IMR-90 (cell line): ENCODE results near the gene ASAP2. TPM values are rescaled to one million over a fixed set of nuclear protein-coding genes. Genes with fewer than 3 reads are reported as not detected.

Experiments
- ATAC-seq: fragments of 200-7000 bp; cut with Tn5 transposase; 2 replicates; pipeline ENCODE4 v1.9.1; 2020; ENCODE audit warnings: low read depth, mild to moderate bottlenecking, moderate library complexity
- BruUV-seq: library from RNA; stranded (reverse); fragments of 400-500 nt; replicated peaks from 2 replicates; lab custom pipeline; 2021; lab: Mats Ljungman, UMichigan
- CTCF ChIA-PET: fragments of 300-600 bp; formaldehyde crosslinking; extraction: SDS; loops from one replicate; lab custom pipeline; 2021; ENCODE audit warnings: antibody characterized with exemption; lab: Yijun Ruan, JAX
- POLR2A ChIA-PET: fragments of 300-600 bp; sonication (Branson Sonifier 250); formaldehyde crosslinking; loops from one replicate; lab custom pipeline; 2022; ENCODE audit warnings: antibody characterized with exemption; ENCODE audit not compliant: unreplicated experiment; lab: Charles Lee
- DNase-seq: peaks from one replicate; pipeline ENCODE4 v3.0.0; 2013
- H2AFZ ChIP-seq: replicated peaks from 2 replicates; pipeline ENCODE3; 2013; ENCODE audit warnings: low read length, mild to moderate bottlenecking; ENCODE audit not compliant: poor library complexity
- H2AK5ac ChIP-seq: 2 replicates; pipeline ENCODE4 v1.6.1; 2013; ENCODE audit warnings: low read depth, low read length, inconsistent platforms
- H2AK9ac ChIP-seq: replicated peaks from 2 replicates; pipeline ENCODE3; 2013; ENCODE audit warnings: mild to moderate bottlenecking, low read depth, low read length, moderate library complexity; ENCODE audit not compliant: poor library complexity
- H2BK120ac ChIP-seq: 2 replicates; pipeline ENCODE4 v1.6.1; 2013; ENCODE audit warnings: low read depth, low read length, inconsistent platforms
- H2BK15ac ChIP-seq: 3 replicates; pipeline ENCODE4 v1.6.1; 2013; ENCODE audit warnings: low read depth, low read length, inconsistent platforms
- H2BK20ac ChIP-seq: 2 replicates; pipeline ENCODE4 v1.6.1; 2013; ENCODE audit warnings: low read depth, mild to moderate bottlenecking, inconsistent platforms, low read length, moderate library complexity
- H2BK5ac ChIP-seq: 2 replicates; pipeline ENCODE4 v1.6.1; 2013; ENCODE audit warnings: mild to moderate bottlenecking, low read depth, low read length, inconsistent platforms; ENCODE audit not compliant: poor library complexity, severe bottlenecking
- H3K14ac ChIP-seq: replicated peaks from 2 replicates; pipeline ENCODE4 v1.6.1; 2013; ENCODE audit warnings: low read depth, low read length, inconsistent platforms
- H3K18ac ChIP-seq: 2 replicates; pipeline ENCODE4 v1.6.1; 2013; ENCODE audit warnings: low read depth, low read length, control low read depth
- H3K23ac ChIP-seq: 2 replicates; pipeline ENCODE4 v1.6.1; 2013; ENCODE audit warnings: low read depth, low read length, inconsistent platforms
- H3K27ac ChIP-seq: 2 replicates; pipeline ENCODE4 v1.5.1; 2013; ENCODE audit warnings: mild to moderate bottlenecking, control low read depth, low read length; ENCODE audit not compliant: insufficient read depth
- H3K27me3 ChIP-seq: 2 replicates; pipeline ENCODE4 v1.6.1; 2013; ENCODE audit warnings: low read length; ENCODE audit not compliant: control insufficient read depth, insufficient read depth
- H3K36me3 ChIP-seq: 2 replicates; pipeline ENCODE4 v1.6.1; 2013; ENCODE audit warnings: low read length, mixed read lengths; ENCODE audit not compliant: control insufficient read depth, insufficient read depth
- H3K4ac ChIP-seq: 2 replicates; pipeline ENCODE4 v1.6.1; 2013; ENCODE audit warnings: low read depth, low read length, inconsistent platforms
- H3K4me1 ChIP-seq: 2 replicates; pipeline ENCODE4 v1.6.1; 2013; ENCODE audit warnings: low read length, mixed read lengths; ENCODE audit not compliant: control insufficient read depth, insufficient read depth
- H3K4me2 ChIP-seq: 2 replicates; pipeline ENCODE4 v1.6.1; 2013; ENCODE audit warnings: low read depth, mild to moderate bottlenecking, control low read depth, low read length, moderate library complexity
- H3K4me3 ChIP-seq: 2 replicates; pipeline ENCODE4 v1.5.1; 2013; ENCODE audit warnings: low read depth, mild to moderate bottlenecking, control low read depth, low read length, moderate library complexity; ENCODE audit not compliant: insufficient read depth
- H3K56ac ChIP-seq: 2 replicates; pipeline ENCODE4 v1.6.1; 2013; ENCODE audit warnings: low read length, inconsistent platforms; ENCODE audit not compliant: insufficient read depth; ENCODE audit errors: extremely low read depth
- H3K79me1 ChIP-seq, 2 experiments: 2 replicates each; pipeline ENCODE4 v1.6.1; 2013; ENCODE audit warnings: low read length in 2 of 2, inconsistent platforms in 1 of 2, low read depth in 1 of 2
- H3K9ac ChIP-seq: 2 replicates; pipeline ENCODE4 v1.6.1; 2013; ENCODE audit warnings: low read depth, low read length, control low read depth
- H3K9me1 ChIP-seq: 2 replicates; pipeline ENCODE4 v1.6.1; 2013; ENCODE audit warnings: low read length, inconsistent platforms; ENCODE audit not compliant: insufficient read depth
- H3K9me3 ChIP-seq: 2 replicates; pipeline ENCODE4 v1.6.1; 2013; ENCODE audit warnings: low read length; ENCODE audit not compliant: control insufficient read depth, insufficient read depth
- H4K20me1 ChIP-seq: 2 replicates; pipeline ENCODE4 v1.6.1; 2013; ENCODE audit warnings: low read length, inconsistent platforms; ENCODE audit not compliant: insufficient read depth
- H4K5ac ChIP-seq: 2 replicates; pipeline ENCODE4 v1.6.1; 2013; ENCODE audit warnings: mild to moderate bottlenecking, low read depth, low read length, control low read depth
- H4K8ac ChIP-seq, 2 experiments: 2 replicates each; pipeline ENCODE4 v1.6.1; 2013; ENCODE audit warnings: low read depth in 2 of 2, low read length in 2 of 2, control low read depth in 1 of 2, inconsistent platforms in 1 of 2
- H4K91ac ChIP-seq: 2 replicates; pipeline ENCODE4 v1.6.1; 2013; ENCODE audit warnings: low read depth, low read length, inconsistent platforms; ENCODE audit not compliant: insufficient read depth
- BHLHE40 ChIP-seq: fragments of 150-350 bp; IDR thresholded peaks from 2 replicates; pipeline ENCODE4 v1.6.1; 2016; ENCODE audit warnings: mild to moderate bottlenecking, low read depth, low read length
- CEBPB ChIP-seq: IDR thresholded peaks from 2 replicates; pipeline ENCODE4 v1.6.1; 2012; ENCODE audit warnings: low read depth, low read length, improper control_type of control experiment
- CHD1 ChIP-seq: IDR thresholded peaks from 2 replicates; pipeline ENCODE4 v1.6.1; 2012; ENCODE audit warnings: low read depth, low read length, improper control_type of control experiment
- FOS ChIP-seq: fragments of 150-350 bp; IDR thresholded peaks from 2 replicates; pipeline ENCODE4 v1.6.1; 2016; ENCODE audit warnings: low read depth, low read length
- MAFK ChIP-seq: IDR thresholded peaks from 2 replicates; pipeline ENCODE4 v1.6.1; 2012; ENCODE audit warnings: low read depth, low read length, improper control_type of control experiment
- MAZ ChIP-seq: IDR thresholded peaks from 2 replicates; pipeline ENCODE4 v1.6.1; 2012; ENCODE audit warnings: low read depth, mild to moderate bottlenecking, low read length, improper control_type of control experiment, moderate library complexity, borderline replicate concordance
- MXI1 ChIP-seq: IDR thresholded peaks from 2 replicates; pipeline ENCODE4 v1.6.1; 2012; ENCODE audit warnings: low read depth, mild to moderate bottlenecking, low read length, moderate library complexity, borderline replicate concordance
- NFE2L2 ChIP-seq: fragments of 150-350 bp; IDR thresholded peaks from 2 replicates; pipeline ENCODE4 v1.6.1; 2016; ENCODE audit warnings: low read depth, mild to moderate bottlenecking, low read length
- POLR2A ChIP-seq: IDR thresholded peaks from 2 replicates; pipeline ENCODE4 v1.6.1; 2012; ENCODE audit warnings: mild to moderate bottlenecking, low read depth, low read length
- RAD21 ChIP-seq: IDR thresholded peaks from 2 replicates; pipeline ENCODE4 v1.6.1; 2012; ENCODE audit warnings: low read length, improper control_type of control experiment
- RCOR1 ChIP-seq: IDR thresholded peaks from 2 replicates; pipeline ENCODE4 v1.6.1; 2012; ENCODE audit warnings: mild to moderate bottlenecking, low read length, improper control_type of control experiment; ENCODE audit not compliant: insufficient replicate concordance
- RFX5 ChIP-seq: IDR thresholded peaks from 2 replicates; pipeline ENCODE4 v1.8.0; 2012; ENCODE audit warnings: low read depth, mild to moderate bottlenecking, low read length, moderate library complexity
- SMC3 ChIP-seq: fragments of 150-350 bp; IDR thresholded peaks from 2 replicates; pipeline ENCODE4 v1.6.1; 2016; ENCODE audit warnings: low read depth, mild to moderate bottlenecking, antibody characterized with exemption, low read length, moderate library complexity
- WGBS, 2 experiments: methylation state at CpG; one replicate each; pipeline versions ENCODE4 v1.1.5 to v1.1.7; 2013; ENCODE audit warnings: missing lambda C conversion rate in 2 of 2; ENCODE audit not compliant: insufficient read length in 1 of 2; ENCODE audit errors: extremely low coverage in 2 of 2; 5-methylcytosine and 5-hydroxymethylcytosine counted together
- dilution Hi-C: fragments of 300-500 bp; cut with HindIII; formaldehyde crosslinking; loops from one replicate; pipeline ENCODE4 v1.14.3; 2018; ENCODE audit warnings: low sequenced_read_pairs; ENCODE audit not compliant: unreplicated experiment
- in situ Hi-C: fragments of 300-500 bp; cut with MboI; formaldehyde crosslinking; loops from 3 replicates; pipeline ENCODE4 v1.14.3; 2019; ENCODE audit warnings: low sequenced_read_pairs, inconsistent platforms, mixed read lengths
- intact Hi-C: fragments of 100-400 bp; cut with micrococcal nuclease; formaldehyde crosslinking; loops from 2 replicates; pipeline ENCODE4 v1.10.0; 2022
- polyA plus RNA-seq, 3 experiments: library from polyadenylated mRNA; depleted of rRNA; stranded (reverse); fragments of >200 nt; gene quantifications; 2 replicates each; pipeline ENCODE4 v1.2.3, GENCODE V29; 2012; ENCODE audit warnings: low replicate concordance in 1 of 3
- total RNA-seq: library from RNA; depleted of rRNA; stranded (reverse); fragments of >200 nt; gene quantifications from 2 replicates; pipeline ENCODE4 v1.2.3, GENCODE V29; 2012
- TF ChIP-seq, protein P1 (sequence below): conservative IDR thresholded peaks from 2 replicates; pipeline ENCODE4 v1.5.1; 2012; ENCODE audit warnings: mild to moderate bottlenecking, low read depth, low read length, improper control_type of control experiment
- TF ChIP-seq, protein P2 (sequence below): fragments of 150-350 bp; IDR thresholded peaks from 2 replicates; pipeline ENCODE4 v1.6.1; 2016; ENCODE audit warnings: low read depth, mild to moderate bottlenecking, low read length, moderate library complexity, borderline replicate concordance

Gene ASAP2
- total and polyA plus RNA-seq, 2 of the 4 experiments (the other 2 are of a cell fraction), result 19.7 to 28.1 TPM

DNA sequence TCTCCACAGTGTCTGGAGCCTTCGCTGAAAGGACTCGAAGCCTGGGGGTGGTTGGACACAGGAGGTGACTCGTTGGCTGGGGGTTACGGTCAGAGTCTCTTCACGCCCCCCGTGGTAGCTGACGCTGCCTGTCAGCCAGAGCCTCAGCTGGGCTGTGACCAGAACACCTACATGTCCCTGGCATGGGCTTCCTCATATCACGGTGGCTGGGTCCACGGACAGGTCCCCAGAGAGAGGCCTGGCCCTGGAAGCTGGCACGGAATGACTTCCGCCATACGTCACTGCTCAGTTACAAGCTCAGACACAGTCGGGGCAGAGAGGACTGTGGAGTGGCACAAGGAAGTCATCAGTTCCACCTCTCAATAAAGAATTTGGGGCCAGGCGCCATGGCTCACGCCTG, 188.2 kb downstream of the ASAP2 start:
- no peak overlapping the region for H2BK120ac ChIP-seq
- dilution Hi-C loops, result no loop called here
- H3K4me2 ChIP-seq, result no peak overlapping the region
- H2BK20ac ChIP-seq, result no peak overlapping the region
- H3K14ac ChIP-seq, result no peak overlapping the region
- H2BK5ac ChIP-seq, result no peak overlapping the region
- no TSS peak for BruUV-seq
- no peak overlapping the region for H2AK9ac ChIP-seq
- H4K5ac ChIP-seq, result no peak overlapping the region
- ChIA-PET CTCF (no interaction called here), POLR2A (no interaction called here)
- no peaks in the 10 kb centered on the region for H3K9me3 ChIP-seq
- DNase-seq, result no peak
- H2AFZ ChIP-seq, result no peak overlapping the region
- intact Hi-C loops, result no loop called here
- no peak overlapping the region for H4K8ac ChIP-seq
- H3K56ac ChIP-seq, result no peak overlapping the region
- no peak overlapping the region for H3K23ac ChIP-seq
- no peak overlapping the region for H4K91ac ChIP-seq
- no peak overlapping the region for H3K4me3 ChIP-seq
- H2BK15ac ChIP-seq, result no peak overlapping the region
- peaks cover 4% of the 10 kb centered on the region for H4K20me1 ChIP-seq
- no peak overlapping the region for H3K4ac ChIP-seq
- no peak overlapping the region for H2AK5ac ChIP-seq
- no peak overlapping the region for H3K18ac ChIP-seq
- no peak overlapping the region for H3K9ac ChIP-seq
- H3K4me1 ChIP-seq, result no peaks in the 10 kb centered on the region
- no peak overlapping the region for H3K27ac ChIP-seq
- H3K27me3 ChIP-seq, result no peaks in the 10 kb centered on the region
- ATAC-seq, result no peak
- in situ Hi-C loops, result no loop called here
- no peaks in the 10 kb centered on the region; the same call in 1 of the 2 replicates for H3K9me1 ChIP-seq
- peaks cover 0 to 32% of the 10 kb centered on the region in 2 experiments; a peak in 3 of 4 replicates for H3K79me1 ChIP-seq
- TF ChIP-seq CHD1 (no peak), SMC3 (no peak), RAD21 (no peak), CEBPB (no peak), RFX5 (no peak), FOS (no peak), POLR2A (no peak), RCOR1 (no peak), NFE2L2 (no peak), MAFK (no peak), MAZ (no peak), MXI1 (no peak), BHLHE40 (no peak)
- TF ChIP-seq, protein P1, sequence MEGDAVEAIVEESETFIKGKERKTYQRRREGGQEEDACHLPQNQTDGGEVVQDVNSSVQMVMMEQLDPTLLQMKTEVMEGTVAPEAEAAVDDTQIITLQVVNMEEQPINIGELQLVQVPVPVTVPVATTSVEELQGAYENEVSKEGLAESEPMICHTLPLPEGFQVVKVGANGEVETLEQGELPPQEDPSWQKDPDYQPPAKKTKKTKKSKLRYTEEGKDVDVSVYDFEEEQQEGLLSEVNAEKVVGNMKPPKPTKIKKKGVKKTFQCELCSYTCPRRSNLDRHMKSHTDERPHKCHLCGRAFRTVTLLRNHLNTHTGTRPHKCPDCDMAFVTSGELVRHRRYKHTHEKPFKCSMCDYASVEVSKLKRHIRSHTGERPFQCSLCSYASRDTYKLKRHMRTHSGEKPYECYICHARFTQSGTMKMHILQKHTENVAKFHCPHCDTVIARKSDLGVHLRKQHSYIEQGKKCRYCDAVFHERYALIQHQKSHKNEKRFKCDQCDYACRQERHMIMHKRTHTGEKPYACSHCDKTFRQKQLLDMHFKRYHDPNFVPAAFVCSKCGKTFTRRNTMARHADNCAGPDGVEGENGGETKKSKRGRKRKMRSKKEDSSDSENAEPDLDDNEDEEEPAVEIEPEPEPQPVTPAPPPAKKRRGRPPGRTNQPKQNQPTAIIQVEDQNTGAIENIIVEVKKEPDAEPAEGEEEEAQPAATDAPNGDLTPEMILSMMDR, result no peak
- TF ChIP-seq, protein P2, sequence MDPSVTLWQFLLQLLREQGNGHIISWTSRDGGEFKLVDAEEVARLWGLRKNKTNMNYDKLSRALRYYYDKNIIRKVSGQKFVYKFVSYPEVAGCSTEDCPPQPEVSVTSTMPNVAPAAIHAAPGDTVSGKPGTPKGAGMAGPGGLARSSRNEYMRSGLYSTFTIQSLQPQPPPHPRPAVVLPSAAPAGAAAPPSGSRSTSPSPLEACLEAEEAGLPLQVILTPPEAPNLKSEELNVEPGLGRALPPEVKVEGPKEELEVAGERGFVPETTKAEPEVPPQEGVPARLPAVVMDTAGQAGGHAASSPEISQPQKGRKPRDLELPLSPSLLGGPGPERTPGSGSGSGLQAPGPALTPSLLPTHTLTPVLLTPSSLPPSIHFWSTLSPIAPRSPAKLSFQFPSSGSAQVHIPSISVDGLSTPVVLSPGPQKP, result no peak
- peaks cover 37% of the 10 kb centered on the region for H3K36me3 ChIP-seq
- 94% methylated on average over 3 of the region's 15 CpGs; no CpG with 5 or more reads in 1 of the 2 experiments for WGBS, 2 experiments
